ENCODE measurements around the gene AFAP1L2. TPM values are rescaled to one million over a fixed set of nuclear protein-coding genes. Genes with fewer than 3 reads are reported as not detected.

AFAP1L2 gene, protein sequence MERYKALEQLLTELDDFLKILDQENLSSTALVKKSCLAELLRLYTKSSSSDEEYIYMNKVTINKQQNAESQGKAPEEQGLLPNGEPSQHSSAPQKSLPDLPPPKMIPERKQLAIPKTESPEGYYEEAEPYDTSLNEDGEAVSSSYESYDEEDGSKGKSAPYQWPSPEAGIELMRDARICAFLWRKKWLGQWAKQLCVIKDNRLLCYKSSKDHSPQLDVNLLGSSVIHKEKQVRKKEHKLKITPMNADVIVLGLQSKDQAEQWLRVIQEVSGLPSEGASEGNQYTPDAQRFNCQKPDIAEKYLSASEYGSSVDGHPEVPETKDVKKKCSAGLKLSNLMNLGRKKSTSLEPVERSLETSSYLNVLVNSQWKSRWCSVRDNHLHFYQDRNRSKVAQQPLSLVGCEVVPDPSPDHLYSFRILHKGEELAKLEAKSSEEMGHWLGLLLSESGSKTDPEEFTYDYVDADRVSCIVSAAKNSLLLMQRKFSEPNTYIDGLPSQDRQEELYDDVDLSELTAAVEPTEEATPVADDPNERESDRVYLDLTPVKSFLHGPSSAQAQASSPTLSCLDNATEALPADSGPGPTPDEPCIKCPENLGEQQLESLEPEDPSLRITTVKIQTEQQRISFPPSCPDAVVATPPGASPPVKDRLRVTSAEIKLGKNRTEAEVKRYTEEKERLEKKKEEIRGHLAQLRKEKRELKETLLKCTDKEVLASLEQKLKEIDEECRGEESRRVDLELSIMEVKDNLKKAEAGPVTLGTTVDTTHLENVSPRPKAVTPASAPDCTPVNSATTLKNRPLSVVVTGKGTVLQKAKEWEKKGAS
- 0.17 and 1.2 TPM in 2 replicates for total RNA-seq

DNA sequence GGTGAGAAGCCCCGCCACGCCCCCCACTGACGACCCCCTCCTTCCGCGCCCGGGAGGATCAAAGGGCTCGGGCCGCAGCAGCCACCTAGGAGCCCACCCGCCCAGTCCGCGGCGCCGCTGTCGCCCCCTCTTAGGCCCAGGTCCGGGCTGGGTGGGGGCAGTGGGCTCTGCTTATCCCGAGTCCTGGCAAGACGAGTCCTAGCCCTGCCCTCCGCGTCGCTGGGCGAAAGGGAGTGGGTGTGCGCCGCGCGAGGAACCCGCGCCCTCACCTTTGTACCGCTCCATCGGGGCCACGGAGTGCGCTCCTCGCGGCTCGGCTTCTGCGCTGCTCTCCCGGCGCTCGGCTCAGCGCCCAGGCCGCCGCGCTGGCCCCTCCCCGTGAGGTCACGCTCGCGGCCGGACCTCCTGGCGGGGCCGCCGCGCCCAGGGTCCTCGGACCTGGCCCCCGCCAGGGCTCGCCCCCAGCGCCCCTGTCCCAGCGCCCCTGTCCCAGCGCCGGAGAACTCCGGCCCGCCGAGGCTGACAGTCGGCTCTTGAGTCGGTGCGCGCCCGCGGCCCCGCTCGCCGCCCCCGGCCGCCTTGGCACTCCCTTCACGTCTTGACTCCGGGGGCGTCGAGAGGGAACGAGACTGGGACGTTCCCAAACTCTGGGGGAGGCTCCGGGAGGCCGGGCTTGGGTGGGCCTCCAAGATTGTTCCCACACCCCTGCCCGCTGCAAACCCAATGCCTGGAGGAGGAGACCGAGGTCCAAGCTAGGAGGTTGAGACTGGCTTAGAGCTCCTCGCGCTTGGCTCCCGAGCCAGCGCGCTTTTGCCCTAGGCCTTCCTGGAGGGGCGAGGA is at the start of gene AFAP1L2:
AFAP1L2 (minus strand) TSS at position 332 of the 840 bp plus-strand sequence; CDS start at position 285, 47 bp downstream.

Other genes with a start within 250 kb of the AFAP1L2 start
- gene CCDC186, start 230.3 kb downstream of the AFAP1L2 start, total RNA-seq = 10.7 and 15.5 TPM in 2 replicates
- gene TDRD1, start 225.1 kb downstream of the AFAP1L2 start, total RNA-seq = 0.13 and 1.2 TPM in 2 replicates
- gene VWA2, start 165.2 kb downstream of the AFAP1L2 start, total RNA-seq = not detected in 2 replicates